Naive B cell (primary cell): ENCODE measurements around the gene ASL. TPM values are rescaled to one million over a fixed set of nuclear protein-coding genes. Genes with fewer than 3 reads are reported as not detected.
"Not testable (repeated sequence)": the region's sequence is repeated elsewhere in the genome, so short reads cannot be mapped to it uniquely, and the experiment has no call there.

Experiments
- ATAC-seq, 2 donors: fragments of 150-1000 bp; cut with Tn5 transposase; 2 replicates each; pipeline ENCODE4 v1.10.0; 2021; ENCODE audit warnings: low read depth in 2 of 2, mild to moderate bottlenecking in 2 of 2, moderate library complexity in 2 of 2
- DNase-seq: peaks from one replicate; pipeline ENCODE4 v3.0.0; 2022
- H3K27ac Mint-ChIP-seq, 6 donors: one replicate each; pipeline ENCODE4 v1.8.0; 2020 to 2022; ENCODE audit warnings: mild to moderate bottlenecking in 6 of 6, mixed read lengths in 6 of 6, moderate library complexity in 5 of 6, inconsistent platforms in 2 of 6
- H3K27me3 Mint-ChIP-seq, 3 donors: one replicate each; pipeline ENCODE4 v1.8.0; 2021 to 2022; ENCODE audit warnings: mixed read lengths in 3 of 3, mild to moderate bottlenecking in 1 of 3
- H3K36me3 Mint-ChIP-seq, 2 donors: one replicate each; pipeline ENCODE4 v1.8.0; 2020 to 2022; ENCODE audit warnings: mixed read lengths in 2 of 2, inconsistent platforms in 1 of 2, mild to moderate bottlenecking in 1 of 2
- H3K4me1 Mint-ChIP-seq, 3 donors: one replicate each; pipeline ENCODE4 v1.8.0; 2020 to 2022; ENCODE audit warnings: mixed read lengths in 3 of 3, inconsistent platforms in 1 of 3, mild to moderate bottlenecking in 1 of 3, moderate library complexity in 1 of 3
- H3K4me3 Mint-ChIP-seq, 8 donors: one replicate each; pipeline ENCODE4 v1.8.0; 2020 to 2022; ENCODE audit warnings: mild to moderate bottlenecking in 8 of 8, mixed read lengths in 8 of 8, moderate library complexity in 8 of 8, inconsistent platforms in 2 of 8
- H3K9me3 Mint-ChIP-seq, 7 donors: one replicate each; pipeline ENCODE4 v1.8.0; 2020 to 2022; ENCODE audit warnings: mixed read lengths in 7 of 7, mild to moderate bottlenecking in 5 of 7, inconsistent platforms in 2 of 7, moderate library complexity in 1 of 7
- polyA plus RNA-seq, 6 donors: library from polyadenylated mRNA; unstranded; fragments of 300-500 nt; fragmentation: Illumina TruSeq; gene quantifications; one replicate each; pipeline ENCODE4 v1.2.3, GENCODE V29; 2021; ENCODE audit warnings: low read depth in 6 of 6

Gene ASL
- 10 to 100 TPM; 12.0 to 25.6 (median 14.3) TPM for polyA plus RNA-seq

GRCh38 chr7:66075590-66076461, at the start of gene ASL:
Gene ASL, plus strand, starts transcription at chr7:66075819. Its CDS starts 263 bp downstream, at chr7:66076082.
- H3K4me3 Mint-ChIP-seq, result peak within 1 kb of the TSS; percentile 80 to 94 (median 90)
- ATAC-seq, result peak; percentile 98
- H3K9me3 Mint-ChIP-seq, result no peaks in the 10 kb centered on the region
- H3K36me3 Mint-ChIP-seq, result no peaks in the 10 kb centered on the region
- H3K27ac Mint-ChIP-seq, result peak within 1 kb of the TSS; percentile 41 to 85 (median 78)
- H3K4me1 Mint-ChIP-seq, result peaks cover 15 to 25% (median 22%) of the 10 kb centered on the region in 3 donors
- no peaks in the 10 kb centered on the region for H3K27me3 Mint-ChIP-seq
- DNase-seq, result peak; percentile 90

GRCh38 chr7:66028342-66028741, 47.3 kb upstream of the ASL start:
- not testable (repeated sequence) for H3K9me3 Mint-ChIP-seq, DNase-seq, H3K36me3 Mint-ChIP-seq, H3K4me1 Mint-ChIP-seq, H3K4me3 Mint-ChIP-seq, ATAC-seq, H3K27ac Mint-ChIP-seq, H3K27me3 Mint-ChIP-seq

DNA sequence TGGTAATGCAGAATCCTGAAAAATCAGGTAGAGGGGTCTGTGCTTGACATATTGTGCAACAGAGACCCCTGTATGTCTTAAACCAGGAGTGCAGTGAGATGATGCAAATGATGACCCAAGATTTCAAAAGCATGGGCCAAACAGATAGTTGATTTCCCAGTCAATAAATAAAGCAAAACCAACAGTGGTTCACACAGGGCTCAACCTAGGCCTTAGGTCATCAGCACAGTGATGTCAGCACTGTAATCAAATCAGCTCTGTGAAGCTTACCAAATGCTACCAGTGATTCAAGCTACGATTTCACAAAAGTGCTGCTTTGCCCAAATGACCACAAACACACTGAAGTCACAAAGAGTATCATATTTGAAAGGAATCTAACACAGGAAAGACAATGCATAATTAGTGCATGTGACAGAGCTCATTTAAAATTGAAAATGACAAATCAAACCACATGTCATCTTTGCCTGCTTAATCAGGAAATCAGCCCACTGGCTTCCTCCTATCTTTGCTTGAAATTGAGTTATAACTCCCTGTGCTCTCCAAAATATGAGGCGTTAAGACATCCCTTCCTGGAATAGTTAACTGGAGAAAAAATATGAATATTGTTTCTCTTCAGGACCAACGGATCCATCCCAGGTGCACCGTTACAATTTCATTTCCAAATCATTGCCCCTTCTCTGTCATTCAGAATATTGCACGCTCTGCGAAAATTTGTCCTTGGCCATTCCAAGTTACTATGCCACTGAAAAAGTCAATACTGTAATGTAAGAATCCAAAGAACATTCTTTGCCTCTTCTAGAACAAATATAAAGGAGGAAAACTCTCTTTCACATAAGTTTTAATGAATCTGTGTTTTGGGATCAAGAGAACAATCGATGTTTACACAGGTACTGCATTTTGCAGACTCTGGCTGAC, 41.9 kb upstream of the ASL start:
- H3K9me3 Mint-ChIP-seq, result no peaks in the 10 kb centered on the region
- peak overlapping the region in 1 of 6 donors; percentile 70 for H3K27ac Mint-ChIP-seq
- no peaks in the 10 kb centered on the region for H3K4me1 Mint-ChIP-seq
- H3K27me3 Mint-ChIP-seq, result no peaks in the 10 kb centered on the region
- DNase-seq (no peak), ATAC-seq (no peak)
- no peak overlapping the region for H3K4me3 Mint-ChIP-seq
- H3K36me3 Mint-ChIP-seq, result no peaks in the 10 kb centered on the region

- not testable (repeated sequence) for DNase-seq, H3K27ac Mint-ChIP-seq, ATAC-seq, H3K36me3 Mint-ChIP-seq, H3K27me3 Mint-ChIP-seq, H3K9me3 Mint-ChIP-seq, H3K4me1 Mint-ChIP-seq, H3K4me3 Mint-ChIP-seq
Measured at GRCh38 chr7:66034436-66035010, 41.1 kb upstream of the ASL start.

DNA sequence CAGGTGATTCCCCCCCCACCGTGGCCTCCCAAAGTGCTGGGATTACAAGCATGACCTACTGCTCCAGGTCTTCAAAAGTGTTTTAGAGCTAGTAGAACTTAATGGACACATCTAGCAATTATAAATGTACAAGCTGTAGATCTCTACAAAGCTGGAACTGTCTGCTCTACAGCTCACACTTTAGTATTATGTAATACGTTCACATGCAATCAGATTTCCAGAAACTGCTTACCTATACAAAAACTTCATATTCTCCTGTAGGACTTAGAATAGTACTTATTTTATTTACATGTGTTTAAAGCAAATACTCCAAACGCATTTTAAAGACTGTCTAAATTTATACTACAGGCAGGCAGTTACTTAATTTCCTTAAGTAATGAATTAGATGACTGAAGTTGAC, 39.2 kb upstream of the ASL start:
- ATAC-seq (no peak), DNase-seq (no peak)
- no peaks in the 10 kb centered on the region for H3K36me3 Mint-ChIP-seq
- no peaks in the 10 kb centered on the region for H3K4me1 Mint-ChIP-seq
- H3K4me3 Mint-ChIP-seq, result no peak overlapping the region
- H3K27ac Mint-ChIP-seq, result no peak overlapping the region
- no peaks in the 10 kb centered on the region for H3K9me3 Mint-ChIP-seq
- H3K27me3 Mint-ChIP-seq, result peaks cover 4 to 11% (median 8%) of the 10 kb centered on the region in 3 donors

- H3K9me3 Mint-ChIP-seq, result no peaks in the 10 kb centered on the region
- no peak overlapping the region for H3K27ac Mint-ChIP-seq
- ATAC-seq, result no peak
- no peak overlapping the region for H3K4me3 Mint-ChIP-seq
- H3K27me3 Mint-ChIP-seq, result peaks cover 6 to 16% (median 10%) of the 10 kb centered on the region in 3 donors
- DNase-seq, result no peak
- no peaks in the 10 kb centered on the region for H3K4me1 Mint-ChIP-seq
- no peaks in the 10 kb centered on the region for H3K36me3 Mint-ChIP-seq
Measured at GRCh38 chr7:66036788-66037187, 38.8 kb upstream of the ASL start.

DNA sequence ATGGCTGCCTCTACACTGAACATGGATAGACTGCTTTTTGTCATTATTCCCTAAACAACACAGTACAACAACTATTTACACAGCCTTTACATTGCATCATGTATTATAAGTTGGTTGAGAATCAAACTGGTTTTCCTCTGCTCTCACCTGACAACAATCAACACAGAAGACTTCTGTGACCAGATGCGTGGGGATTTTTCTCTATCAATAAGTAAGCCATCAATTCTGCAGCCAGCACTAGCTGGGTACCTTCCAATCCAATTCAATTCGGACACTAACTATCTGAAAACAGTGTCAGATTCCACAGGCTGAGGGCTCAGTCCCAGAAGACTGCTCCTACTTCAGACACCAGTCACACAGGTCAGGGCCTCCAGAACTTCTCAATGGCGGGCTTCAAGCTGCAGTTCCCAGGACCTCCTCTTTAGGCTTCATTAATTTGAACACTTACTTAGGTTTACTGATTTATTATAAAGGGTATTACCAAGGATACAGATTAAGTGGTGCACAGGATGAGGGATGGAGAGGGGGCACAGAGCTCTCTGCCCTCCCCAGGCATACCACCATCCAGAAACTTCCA, 36.4 kb upstream of the ASL start:
- Mint-ChIP-seq H3K27me3 (peaks cover 6 to 18% (median 17%) of the 10 kb centered on the region in 3 donors), H3K27ac (peak overlapping the region in 1 of 6 donors; percentile 87), H3K9me3 (no peaks in the 10 kb centered on the region), H3K4me3 (no peak overlapping the region), H3K36me3 (no peaks in the 10 kb centered on the region), H3K4me1 (peaks cover 6 to 9% (median 8%) of the 10 kb centered on the region in 3 donors)
- ATAC-seq (no peak), DNase-seq (no peak)

DNA sequence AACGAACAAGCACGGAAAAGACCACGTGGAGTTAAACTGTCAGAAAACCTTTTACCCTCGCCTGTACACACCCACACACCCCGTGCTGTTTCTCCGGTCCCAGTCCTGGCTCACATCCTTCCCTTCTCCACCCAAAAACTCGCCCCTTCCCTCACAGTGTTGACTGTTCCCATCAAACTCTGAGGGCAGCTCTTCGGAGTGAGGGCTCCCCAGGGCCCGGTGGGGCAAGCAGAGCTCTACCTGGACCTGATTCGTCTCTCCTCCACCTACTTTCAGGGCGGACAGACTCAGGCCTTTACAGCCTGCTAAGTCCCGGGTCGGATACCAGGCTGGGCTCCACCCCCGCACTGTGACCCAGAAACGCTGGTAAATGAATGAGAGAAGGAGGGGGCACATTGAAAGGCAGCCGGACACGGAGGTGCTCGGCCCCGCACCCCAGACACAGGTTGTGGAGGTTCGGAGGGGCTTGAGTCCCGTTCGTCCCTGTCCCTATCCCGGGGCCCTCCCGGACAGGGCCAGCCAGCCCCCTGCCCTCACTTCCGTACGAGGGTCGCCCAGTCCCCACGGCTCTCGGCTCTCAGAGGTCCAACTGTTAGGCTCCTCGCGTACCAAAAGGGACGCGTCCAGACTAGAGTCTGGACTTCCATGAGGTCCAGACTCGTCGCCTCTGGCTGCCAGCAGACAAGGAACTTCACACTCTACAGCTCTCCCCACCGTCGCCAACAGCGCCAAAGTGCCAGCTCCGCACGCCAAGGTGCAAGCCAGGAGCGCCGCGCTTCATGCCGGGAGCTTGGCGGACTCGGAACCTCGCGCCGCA, 31.7 kb upstream of the ASL start:
- peaks cover 6 to 28% (median 17%) of the 10 kb centered on the region in 3 donors for H3K27me3 Mint-ChIP-seq
- ATAC-seq (peak; percentile 79 to 80), DNase-seq (peak; percentile 28)
- H3K27ac Mint-ChIP-seq, result peak overlapping the region in 1 of 6 donors; percentile 37
- no peaks in the 10 kb centered on the region for H3K36me3 Mint-ChIP-seq
- no peaks in the 10 kb centered on the region for H3K9me3 Mint-ChIP-seq
- H3K4me1 Mint-ChIP-seq, result peaks cover 10% of the 10 kb centered on the region in 3 donors
- peak overlapping the region; percentile 78 to 93 (median 88) for H3K4me3 Mint-ChIP-seq

DNA sequence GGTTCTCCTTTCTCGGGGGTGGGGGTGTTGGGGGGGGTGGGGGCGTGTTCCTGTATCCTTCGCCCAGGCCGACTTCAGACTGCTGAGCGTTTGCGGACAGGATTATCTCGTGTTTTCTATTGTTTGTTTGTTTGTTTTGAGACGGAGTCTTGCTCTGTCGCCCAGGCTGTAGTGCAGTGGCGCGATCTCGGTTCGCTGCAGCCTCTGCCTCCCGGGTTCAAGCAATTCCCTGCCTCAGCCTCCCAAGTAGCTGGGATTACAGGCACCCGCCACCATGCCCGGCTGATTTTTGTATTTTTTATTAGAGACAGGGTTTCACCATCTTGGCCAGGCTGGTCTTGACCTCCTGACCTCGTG, 31.1 kb upstream of the ASL start:
- Mint-ChIP-seq H3K4me3 (peak overlapping the region; percentile 78 to 93 (median 88)), H3K27ac (peak overlapping the region in 1 of 6 donors; percentile 37), H3K27me3 (peaks cover 6 to 28% (median 17%) of the 10 kb centered on the region in 3 donors), H3K4me1 (peaks cover 10% of the 10 kb centered on the region in 3 donors)
- not testable (repeated sequence) for H3K36me3 Mint-ChIP-seq, ATAC-seq, DNase-seq, H3K9me3 Mint-ChIP-seq

DNA sequence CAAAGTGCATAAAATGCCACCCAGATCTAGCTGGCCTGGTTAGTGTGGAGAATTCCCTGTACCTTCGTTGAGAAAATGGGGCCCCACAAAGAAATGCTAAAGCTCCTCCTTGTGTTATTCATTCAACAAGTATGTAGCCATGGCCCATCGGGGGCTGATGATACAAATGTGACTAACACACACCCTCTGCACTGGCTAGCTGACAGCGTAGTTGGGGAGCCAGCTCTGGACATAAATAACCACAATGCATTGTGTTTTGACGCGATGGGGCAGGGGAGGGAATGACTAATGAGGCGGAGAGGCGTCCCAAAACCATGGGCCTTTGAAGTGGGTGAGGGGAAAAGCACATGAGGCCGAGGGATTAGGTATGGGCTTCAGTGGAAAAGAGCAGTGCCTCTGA, 28.2 kb upstream of the ASL start:
- H3K4me1 Mint-ChIP-seq, result peaks cover 10% of the 10 kb centered on the region in 3 donors
- ATAC-seq, result no peak
- no peak overlapping the region for H3K27ac Mint-ChIP-seq
- no peak for DNase-seq
- H3K4me3 Mint-ChIP-seq, result peak overlapping the region in 1 of 8 donors; percentile 57
- no peaks in the 10 kb centered on the region for H3K9me3 Mint-ChIP-seq
- H3K27me3 Mint-ChIP-seq, result peaks cover 0 to 18% (median 0%) of the 10 kb centered on the region in 3 donors
- no peaks in the 10 kb centered on the region for H3K36me3 Mint-ChIP-seq

- ATAC-seq, H3K27ac Mint-ChIP-seq, H3K27me3 Mint-ChIP-seq, H3K4me1 Mint-ChIP-seq, DNase-seq, H3K9me3 Mint-ChIP-seq, H3K4me3 Mint-ChIP-seq, H3K36me3 Mint-ChIP-seq: not testable (repeated sequence)
Measured at GRCh38 chr7:66049886-66050285, 25.7 kb upstream of the ASL start.

DNA sequence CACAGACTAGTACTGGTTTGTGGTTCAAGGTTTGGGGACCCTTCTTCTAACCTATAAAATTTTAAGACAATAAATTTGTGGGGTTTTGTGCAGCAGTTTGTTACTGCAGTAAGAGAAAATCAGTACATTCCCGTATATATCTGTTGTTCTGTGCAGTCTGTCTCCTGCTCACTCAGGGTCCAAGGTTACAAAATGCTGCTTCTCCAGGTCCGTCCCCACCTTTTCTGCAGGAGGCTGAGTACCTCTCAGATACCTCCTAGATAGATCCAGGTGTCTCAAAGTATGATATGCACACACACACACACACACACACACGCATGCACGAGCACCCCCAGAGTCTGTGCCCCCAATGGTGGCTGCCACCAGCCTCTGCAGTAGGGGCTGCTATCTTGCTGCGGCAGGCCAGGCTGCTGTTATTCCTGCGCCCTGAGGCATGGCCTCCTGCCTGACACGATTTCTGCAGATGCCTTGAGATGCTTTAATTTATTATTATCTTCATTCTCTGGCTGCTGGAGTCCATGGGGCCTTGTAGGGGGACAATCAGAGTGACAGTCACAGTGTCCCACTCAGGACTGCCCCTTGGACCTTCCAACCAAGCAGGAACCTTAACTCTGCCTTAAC, 25.2 kb upstream of the ASL start:
- no peak overlapping the region for H3K4me3 Mint-ChIP-seq
- H3K9me3 Mint-ChIP-seq, result no peaks in the 10 kb centered on the region
- H3K27me3 Mint-ChIP-seq, result peaks cover 0 to 6% (median 0%) of the 10 kb centered on the region in 3 donors
- H3K4me1 Mint-ChIP-seq, result no peaks in the 10 kb centered on the region
- DNase-seq (no peak), ATAC-seq (no peak)
- H3K36me3 Mint-ChIP-seq, result no peaks in the 10 kb centered on the region
- peak overlapping the region in 1 of 6 donors; percentile 22 for H3K27ac Mint-ChIP-seq
